Measurements from ENCODE around the gene OR13J1. TPM values are rescaled to one million over a fixed set of nuclear protein-coding genes. Genes with fewer than 3 reads are reported as not detected.

OR13J1 gene
- total RNA-seq, 1 donor from 2014 or later, result not detected

DNA sequence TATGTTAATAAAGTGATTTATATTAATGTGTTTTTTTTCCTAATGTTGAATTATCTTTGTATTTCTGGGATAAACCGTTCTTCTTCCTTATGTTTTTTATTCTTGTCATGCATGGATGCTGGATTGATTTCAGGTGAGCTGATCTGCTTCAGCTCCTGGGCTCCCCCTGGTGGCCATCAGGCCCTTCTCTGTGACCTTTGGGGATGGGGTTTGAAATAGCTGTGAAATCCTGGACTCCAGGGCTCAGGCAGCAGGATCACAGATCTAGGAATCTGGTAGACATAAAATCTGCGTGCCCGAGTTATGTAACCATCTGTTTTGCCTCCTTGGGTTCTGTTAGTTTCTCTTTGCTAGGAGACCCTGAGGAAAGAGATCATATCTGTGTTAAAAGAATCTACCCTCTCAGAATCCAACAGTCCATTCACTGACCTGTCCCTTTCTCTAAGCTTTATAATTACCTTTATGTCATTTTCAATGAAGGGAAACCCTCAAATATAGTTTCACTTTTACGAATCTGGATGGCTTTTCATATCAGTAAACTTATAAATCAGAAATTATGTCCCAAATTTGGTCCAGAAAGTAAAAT lies 12.2 kb upstream of the OR13J1 start:
- H3K27me3 Mint-ChIP-seq (ENCODE audit: unreplicated experiment), result no peaks in the 10 kb centered on the region
- DNase-seq (ENCODE audit: low spot score), result peak; percentile 82
- H3K4me3 Mint-ChIP-seq (ENCODE audit: unreplicated experiment), result no peak overlapping the region
- no peak overlapping the region for H3K27ac Mint-ChIP-seq (ENCODE audit: unreplicated experiment)
- H3K4me1 Mint-ChIP-seq (ENCODE audit: unreplicated experiment), result peaks cover 5% of the 10 kb centered on the region
- H3K9me3 Mint-ChIP-seq (ENCODE audit: unreplicated experiment), result no peaks in the 10 kb centered on the region
- TF ChIP-seq CTCF (IDR thresholded peaks at IDR 0.05; ENCODE audit: unreplicated experiment), result peak; percentile 88
- H3K36me3 Mint-ChIP-seq (ENCODE audit: low read depth, unreplicated experiment), result no peaks in the 10 kb centered on the region

DNA sequence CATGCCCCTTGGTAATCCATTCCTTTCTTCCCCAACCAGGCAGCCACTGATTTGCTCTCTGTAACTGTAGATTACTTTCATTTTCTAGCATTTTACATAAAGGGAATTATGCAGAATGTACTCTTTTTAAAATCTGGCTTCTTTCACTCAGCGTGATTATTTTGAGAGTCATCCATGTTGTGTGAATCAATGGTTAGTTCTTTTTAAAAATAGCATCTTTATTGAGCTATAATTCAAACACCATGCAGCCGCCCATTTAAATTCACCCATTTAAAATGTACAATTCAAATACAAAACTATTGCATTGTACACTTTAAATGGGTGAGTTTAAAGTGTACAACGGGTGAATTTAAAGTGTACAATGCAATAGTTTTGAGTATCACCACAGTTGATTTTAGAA lies 2.3 kb upstream of the OR13J1 start:
- no peak for TF ChIP-seq CTCF (IDR thresholded peaks at IDR 0.05; ENCODE audit: unreplicated experiment)
- Mint-ChIP-seq H3K36me3 (ENCODE audit: low read depth, unreplicated experiment) (no peaks in the 10 kb centered on the region), H3K4me1 (ENCODE audit: unreplicated experiment) (no peaks in the 10 kb centered on the region), H3K4me3 (ENCODE audit: unreplicated experiment) (no peak overlapping the region), H3K27me3 (ENCODE audit: unreplicated experiment) (peaks cover 6% of the 10 kb centered on the region), H3K9me3 (ENCODE audit: unreplicated experiment) (no peaks in the 10 kb centered on the region), H3K27ac (ENCODE audit: unreplicated experiment) (no peak overlapping the region)
- no peak for DNase-seq (ENCODE audit: low spot score)

GRCh38 chr9:35871545-35871944 lies 1.3 kb upstream of the OR13J1 start:
- DNase-seq (ENCODE audit: low spot score), result no peak
- Mint-ChIP-seq H3K36me3 (ENCODE audit: low read depth, unreplicated experiment) (no peaks in the 10 kb centered on the region), H3K27me3 (ENCODE audit: unreplicated experiment) (peaks cover 8% of the 10 kb centered on the region), H3K9me3 (ENCODE audit: unreplicated experiment) (no peaks in the 10 kb centered on the region), H3K27ac (ENCODE audit: unreplicated experiment) (no peak overlapping the region), H3K4me3 (ENCODE audit: unreplicated experiment) (no peak overlapping the region), H3K4me1 (ENCODE audit: unreplicated experiment) (no peaks in the 10 kb centered on the region)
- TF ChIP-seq CTCF (IDR thresholded peaks at IDR 0.05; ENCODE audit: unreplicated experiment), result no peak

- peaks cover 8% of the 10 kb centered on the region for H3K27me3 Mint-ChIP-seq (ENCODE audit: unreplicated experiment)
Measured at GRCh38 chr9:35869621-35870216, 482 bp downstream of the OR13J1 start.

More at GRCh38 chr9:35869621-35870216, 482 bp downstream of the OR13J1 start:
- DNase-seq (ENCODE audit: low spot score), result no peak
- Mint-ChIP-seq H3K4me3 (ENCODE audit: unreplicated experiment) (no peak overlapping the region), H3K36me3 (ENCODE audit: low read depth, unreplicated experiment) (no peaks in the 10 kb centered on the region), H3K9me3 (ENCODE audit: unreplicated experiment) (no peaks in the 10 kb centered on the region), H3K4me1 (ENCODE audit: unreplicated experiment) (peaks cover 11% of the 10 kb centered on the region), H3K27ac (ENCODE audit: unreplicated experiment) (no peak overlapping the region)
- no peak for TF ChIP-seq CTCF (IDR thresholded peaks at IDR 0.05; ENCODE audit: unreplicated experiment)
